Measurements from ENCODE around the gene SELENON. TPM values are rescaled to one million over a fixed set of nuclear protein-coding genes. Genes with fewer than 3 reads are reported as not detected.

Gene SELENON
- total and polyA plus RNA-seq, 10 of the 15 experiments (the other 5 are each of a cell fraction or from before 2014, with no cell fraction given): 0.07 to 5.1 (median 0.80) TPM

- 0 out of 2 replicates have a peak, but pooled peaks have one; percentile 21 for TF ChIP-seq RUNX3 (IDR thresholded peaks at IDR 0.05; ENCODE audit: low read length)
- TF ChIP-seq, protein P1, sequence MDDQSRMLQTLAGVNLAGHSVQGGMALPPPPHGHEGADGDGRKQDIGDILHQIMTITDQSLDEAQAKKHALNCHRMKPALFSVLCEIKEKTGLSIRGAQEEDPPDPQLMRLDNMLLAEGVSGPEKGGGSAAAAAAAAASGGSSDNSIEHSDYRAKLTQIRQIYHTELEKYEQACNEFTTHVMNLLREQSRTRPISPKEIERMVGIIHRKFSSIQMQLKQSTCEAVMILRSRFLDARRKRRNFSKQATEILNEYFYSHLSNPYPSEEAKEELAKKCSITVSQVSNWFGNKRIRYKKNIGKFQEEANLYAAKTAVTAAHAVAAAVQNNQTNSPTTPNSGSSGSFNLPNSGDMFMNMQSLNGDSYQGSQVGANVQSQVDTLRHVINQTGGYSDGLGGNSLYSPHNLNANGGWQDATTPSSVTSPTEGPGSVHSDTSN (IDR thresholded peaks at IDR 0.05; ENCODE audit: insufficient replicate concordance, low read depth, low read length): no peak
- no peaks in the 10 kb centered on the region for H3K79me2 ChIP-seq (ENCODE audit: control insufficient read depth, insufficient read depth, low read length)
- no peaks in the 10 kb centered on the region for H3K36me3 ChIP-seq (ENCODE audit: control insufficient read depth in 2 of 2, insufficient read depth in 2 of 2, low read length in 1 of 2)
- H3K9me3 ChIP-seq (replicated peaks; ENCODE audit: control insufficient read depth, insufficient read depth, low read length): no peaks in the 10 kb centered on the region
- ATAC-seq: peak; percentile 64
- H4K20me1 ChIP-seq (ENCODE audit: control insufficient read depth, insufficient read depth): no peaks in the 10 kb centered on the region
- SMC1A ChIA-PET (ENCODE audit: uncharacterized antibody, unreplicated experiment): interaction anchor here (0.6 to 1.5 kb wide), 2 partner anchors 9 to 25 kb away, joined by 4 to 6 read pairs; no protein-coding TSS in a partner anchor
- no TSS peak for BruUV-seq (replicated peaks)
- H3K27me3 ChIP-seq (replicated peaks in 1 of 2; ENCODE audit: control insufficient read depth in 2 of 2, insufficient read depth in 2 of 2, low read length in 1 of 2): peaks cover 4 to 6% of the 10 kb centered on the region in 2 experiments
- FAIRE-seq: no peak
- no peak overlapping the region for H3K9ac ChIP-seq (ENCODE audit: control insufficient read depth, insufficient read depth, low read length)
- CTCF ChIA-PET: interaction anchor here (1.1 to 1.5 kb wide), 2 partner anchors 16 to 18 kb away, joined by 3 to 6 read pairs; no protein-coding TSS in a partner anchor
- WGBS (ENCODE audit: insufficient coverage, insufficient replicate concordance, low lambda C conversion rate, missing lambda C conversion rate): 33% methylated on average over 11 of the region's 11 CpGs
- RAD21 ChIA-PET (ENCODE audit: unreplicated experiment): interaction anchor here (0.5 to 1.6 kb wide), 3 partner anchors 111 to 704 kb away, joined by 3 to 4 read pairs (median 4); no protein-coding TSS in a partner anchor
- intact Hi-C loops (cut with micrococcal nuclease; ENCODE audit: unreplicated experiment) (no loop called here), in situ Hi-C loops (cut with MboI) (no loop called here)
- POLR2A ChIA-PET: no interaction called here
- H3K4me2 ChIP-seq (ENCODE audit: control insufficient read depth, insufficient read depth): no peak overlapping the region
- H3K4me1 ChIP-seq (ENCODE audit: control insufficient read depth, insufficient read depth, low read length): no peaks in the 10 kb centered on the region
- no peak for DNase-seq (ENCODE audit: low read depth, low spot score)
- no peak overlapping the region for H3K27ac ChIP-seq (ENCODE audit: control insufficient read depth, insufficient read depth)
- H2AFZ ChIP-seq (ENCODE audit: control insufficient read depth, low read depth, low read length): no peak overlapping the region
- H3K4me3 ChIP-seq: no peak overlapping the region
These were observed 12.9 kb upstream of the SELENON start for GRCh38 chr1:25786887-25787759.

DNA sequence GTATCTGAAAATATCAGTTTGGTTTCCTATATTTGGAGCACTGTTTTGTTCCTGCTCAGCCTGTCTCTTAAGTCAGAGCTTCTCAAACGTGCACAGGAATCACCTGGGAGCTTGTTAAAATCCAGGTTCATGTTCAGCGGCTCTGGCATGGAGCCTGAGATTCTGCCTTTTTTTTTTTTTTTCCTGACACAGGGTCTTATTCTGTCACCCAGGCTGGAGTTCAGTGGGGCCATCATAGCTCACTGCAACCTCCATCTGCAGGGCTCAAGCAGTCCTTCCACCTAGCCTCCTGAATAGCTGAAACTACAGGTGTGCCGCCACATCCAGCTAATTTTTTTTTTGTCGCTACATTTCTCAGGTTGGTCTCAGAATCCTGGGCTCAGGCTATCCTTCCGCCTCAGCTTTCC, 12.2 kb upstream of the SELENON start:
- no peak overlapping the region for H3K4me3 ChIP-seq
- H3K4me2 ChIP-seq (ENCODE audit: control insufficient read depth, insufficient read depth): no peak overlapping the region
- no peak overlapping the region for H3K27ac ChIP-seq (ENCODE audit: control insufficient read depth, insufficient read depth)
- DNase-seq (ENCODE audit: low read depth, low spot score): no peak
- in situ Hi-C loops (cut with MboI): no loop called here
- no peaks in the 10 kb centered on the region for H3K79me2 ChIP-seq (ENCODE audit: control insufficient read depth, insufficient read depth, low read length)
- peaks cover 4 to 6% of the 10 kb centered on the region in 2 experiments for H3K27me3 ChIP-seq (replicated peaks in 1 of 2; ENCODE audit: control insufficient read depth in 2 of 2, insufficient read depth in 2 of 2, low read length in 1 of 2)
- no peaks in the 10 kb centered on the region for H3K4me1 ChIP-seq (ENCODE audit: control insufficient read depth, insufficient read depth, low read length)
- FAIRE-seq: no peak
- ChIA-PET SMC1A (ENCODE audit: uncharacterized antibody, unreplicated experiment) (interaction anchor here (0.6 to 1.5 kb wide), 2 partner anchors 8 to 26 kb away, joined by 4 to 6 read pairs; no protein-coding TSS in a partner anchor), POLR2A (interaction anchor here (0.5 kb wide), 1 partner anchor 208 kb away, joined by 3 read pairs; no protein-coding TSS in a partner anchor), RAD21 (ENCODE audit: unreplicated experiment) (interaction anchor here (0.5 to 0.8 kb wide), 2 partner anchors 112 to 704 kb away, joined by 3 to 4 read pairs; no protein-coding TSS in a partner anchor), CTCF (interaction anchor here (0.7 to 1.5 kb wide), 3 partner anchors 15 to 239 kb away, joined by 3 to 6 read pairs (median 3); no protein-coding TSS in a partner anchor)
- intact Hi-C loops (cut with micrococcal nuclease; ENCODE audit: unreplicated experiment): no loop called here
- H2AFZ ChIP-seq (ENCODE audit: control insufficient read depth, low read depth, low read length): no peak overlapping the region
- ATAC-seq: no peak
- H3K9ac ChIP-seq (ENCODE audit: control insufficient read depth, insufficient read depth, low read length): no peak overlapping the region
- H3K9me3 ChIP-seq (replicated peaks; ENCODE audit: control insufficient read depth, insufficient read depth, low read length): no peaks in the 10 kb centered on the region
- no TSS peak for BruUV-seq (replicated peaks)
- H3K36me3 ChIP-seq (ENCODE audit: control insufficient read depth in 2 of 2, insufficient read depth in 2 of 2, low read length in 1 of 2): no peaks in the 10 kb centered on the region
- H4K20me1 ChIP-seq (ENCODE audit: control insufficient read depth, insufficient read depth): no peaks in the 10 kb centered on the region
- 53% methylated on average over 5 of the region's 5 CpGs for WGBS (ENCODE audit: insufficient coverage, insufficient replicate concordance, low lambda C conversion rate, missing lambda C conversion rate)
- TF ChIP-seq SRF (IDR thresholded peaks at IDR 0.05; ENCODE audit: low read depth in 2 of 2, low read length in 2 of 2): no peak
- TF ChIP-seq TCF12 (IDR thresholded peaks at IDR 0.05; ENCODE audit: low read depth, low read length): no peak
- no peak for TF ChIP-seq EED (IDR thresholded peaks at IDR 0.05; ENCODE audit: low read depth)
- no peak for TF ChIP-seq MAX (IDR thresholded peaks at IDR 0.05; ENCODE audit: low read depth, low read length)
- TF ChIP-seq SMAD5 (IDR thresholded peaks at IDR 0.05; ENCODE audit: low read depth): no peak
- TF ChIP-seq SUPT20H (IDR thresholded peaks at IDR 0.05; ENCODE audit: borderline replicate concordance, control insufficient read depth, low read depth, low read length): no peak
- TF ChIP-seq RFX5 (IDR thresholded peaks at IDR 0.05; ENCODE audit: low read depth, low read length): no peak
- TF ChIP-seq LARP7 (IDR thresholded peaks at IDR 0.05): no peak
- TF ChIP-seq EZH2 (IDR thresholded peaks at IDR 0.05; ENCODE audit: borderline replicate concordance, control insufficient read depth, low read depth, low read length): no peak
- no peak for TF ChIP-seq STAT1 (conservative IDR thresholded peaks at IDR 0.05)
- TF ChIP-seq ZNF217 (IDR thresholded peaks at IDR 0.05): no peak
- no peak for TF ChIP-seq FOS (IDR thresholded peaks at IDR 0.05; ENCODE audit: borderline replicate concordance, extremely low read depth, insufficient read length)

All from GM12878 (cell line).